Neural cell (in vitro differentiated cells): ENCODE data around the gene NMUR1.

Experiments used
- EZH2 ChIP-seq: fragments of 200-600, 300-800 bp; shearing (Covaris generic), sonication (generic); IDR thresholded peaks from 2 replicates; pipeline ENCODE4 v1.6.1; 2014; ENCODE audit warnings: antibody characterized with exemption, low read length, borderline replicate concordance, mild to moderate bottlenecking; ENCODE audit not compliant: insufficient read depth, poor library complexity, severe bottlenecking
- MXI1 ChIP-seq: fragments of 450-650 bp; conservative IDR thresholded peaks from 2 replicates; pipeline ENCODE4 v1.6.1; 2014; ENCODE audit warnings: antibody characterized with exemption, mild to moderate bottlenecking; ENCODE audit not compliant: poor library complexity, severe bottlenecking
- POLR2AphosphoS5 ChIP-seq: IDR thresholded peaks from 2 replicates; pipeline ENCODE4 v1.6.1; 2012
- TF ChIP-seq, protein P1 (sequence below): fragments of 450-650 bp; IDR thresholded peaks from 2 replicates; pipeline ENCODE4 v1.5.1; 2014; ENCODE audit warnings: antibody characterized with exemption, mild to moderate bottlenecking, moderate library complexity; ENCODE audit not compliant: poor library complexity, severe bottlenecking

- TF ChIP-seq, protein P1, sequence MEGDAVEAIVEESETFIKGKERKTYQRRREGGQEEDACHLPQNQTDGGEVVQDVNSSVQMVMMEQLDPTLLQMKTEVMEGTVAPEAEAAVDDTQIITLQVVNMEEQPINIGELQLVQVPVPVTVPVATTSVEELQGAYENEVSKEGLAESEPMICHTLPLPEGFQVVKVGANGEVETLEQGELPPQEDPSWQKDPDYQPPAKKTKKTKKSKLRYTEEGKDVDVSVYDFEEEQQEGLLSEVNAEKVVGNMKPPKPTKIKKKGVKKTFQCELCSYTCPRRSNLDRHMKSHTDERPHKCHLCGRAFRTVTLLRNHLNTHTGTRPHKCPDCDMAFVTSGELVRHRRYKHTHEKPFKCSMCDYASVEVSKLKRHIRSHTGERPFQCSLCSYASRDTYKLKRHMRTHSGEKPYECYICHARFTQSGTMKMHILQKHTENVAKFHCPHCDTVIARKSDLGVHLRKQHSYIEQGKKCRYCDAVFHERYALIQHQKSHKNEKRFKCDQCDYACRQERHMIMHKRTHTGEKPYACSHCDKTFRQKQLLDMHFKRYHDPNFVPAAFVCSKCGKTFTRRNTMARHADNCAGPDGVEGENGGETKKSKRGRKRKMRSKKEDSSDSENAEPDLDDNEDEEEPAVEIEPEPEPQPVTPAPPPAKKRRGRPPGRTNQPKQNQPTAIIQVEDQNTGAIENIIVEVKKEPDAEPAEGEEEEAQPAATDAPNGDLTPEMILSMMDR = no peak
- TF ChIP-seq EZH2 = no peak
- TF ChIP-seq MXI1 = no peak
- TF ChIP-seq POLR2AphosphoS5 = no peak
Observed at GRCh38 chr2:231518771-231519170, 11.5 kb downstream of the NMUR1 start.
